Choroid plexus epithelial cell (primary cell): ENCODE data around the gene GALNT1.

Experiments
- DNase-seq: peaks from one replicate; pipeline ENCODE4 v3.0.0-alpha.2; 2010; ENCODE audit warnings: low read depth
- H3K4me3 ChIP-seq: 2 replicates; pipeline ENCODE4 v1.5.1; 2011; ENCODE audit warnings: low read depth, mild to moderate bottlenecking, control low read depth, low read length, moderate library complexity
- TF ChIP-seq, protein P1 (sequence below): conservative IDR thresholded peaks from 2 replicates; pipeline ENCODE4 v1.5.1; 2011; ENCODE audit warnings: low read depth, mild to moderate bottlenecking, control low read depth, inconsistent platforms, low read length, moderate library complexity

GALNT1 gene

DNA sequence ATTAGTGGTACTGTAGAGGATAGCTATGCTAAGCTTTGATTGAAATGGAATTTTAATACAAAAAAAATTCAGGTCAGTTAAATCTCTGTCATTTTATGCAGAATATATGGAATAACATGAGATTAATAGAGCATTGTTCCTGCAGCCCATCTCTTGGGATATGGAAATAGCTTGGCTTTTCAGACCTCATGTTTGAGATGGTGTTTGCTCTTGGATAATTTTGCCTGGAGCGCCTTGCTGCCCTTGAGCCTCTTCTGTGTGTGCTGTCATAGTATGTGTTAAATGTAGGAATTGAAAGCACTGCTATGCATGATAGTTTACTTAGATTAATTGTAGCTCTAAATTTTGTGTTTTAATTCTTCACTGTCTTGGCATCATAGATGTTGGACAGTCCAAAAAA lies 27.7 kb downstream of the GALNT1 start:
- TF ChIP-seq, protein P1, sequence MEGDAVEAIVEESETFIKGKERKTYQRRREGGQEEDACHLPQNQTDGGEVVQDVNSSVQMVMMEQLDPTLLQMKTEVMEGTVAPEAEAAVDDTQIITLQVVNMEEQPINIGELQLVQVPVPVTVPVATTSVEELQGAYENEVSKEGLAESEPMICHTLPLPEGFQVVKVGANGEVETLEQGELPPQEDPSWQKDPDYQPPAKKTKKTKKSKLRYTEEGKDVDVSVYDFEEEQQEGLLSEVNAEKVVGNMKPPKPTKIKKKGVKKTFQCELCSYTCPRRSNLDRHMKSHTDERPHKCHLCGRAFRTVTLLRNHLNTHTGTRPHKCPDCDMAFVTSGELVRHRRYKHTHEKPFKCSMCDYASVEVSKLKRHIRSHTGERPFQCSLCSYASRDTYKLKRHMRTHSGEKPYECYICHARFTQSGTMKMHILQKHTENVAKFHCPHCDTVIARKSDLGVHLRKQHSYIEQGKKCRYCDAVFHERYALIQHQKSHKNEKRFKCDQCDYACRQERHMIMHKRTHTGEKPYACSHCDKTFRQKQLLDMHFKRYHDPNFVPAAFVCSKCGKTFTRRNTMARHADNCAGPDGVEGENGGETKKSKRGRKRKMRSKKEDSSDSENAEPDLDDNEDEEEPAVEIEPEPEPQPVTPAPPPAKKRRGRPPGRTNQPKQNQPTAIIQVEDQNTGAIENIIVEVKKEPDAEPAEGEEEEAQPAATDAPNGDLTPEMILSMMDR: no peak
- no peak for DNase-seq
- no peak overlapping the region for H3K4me3 ChIP-seq

DNA sequence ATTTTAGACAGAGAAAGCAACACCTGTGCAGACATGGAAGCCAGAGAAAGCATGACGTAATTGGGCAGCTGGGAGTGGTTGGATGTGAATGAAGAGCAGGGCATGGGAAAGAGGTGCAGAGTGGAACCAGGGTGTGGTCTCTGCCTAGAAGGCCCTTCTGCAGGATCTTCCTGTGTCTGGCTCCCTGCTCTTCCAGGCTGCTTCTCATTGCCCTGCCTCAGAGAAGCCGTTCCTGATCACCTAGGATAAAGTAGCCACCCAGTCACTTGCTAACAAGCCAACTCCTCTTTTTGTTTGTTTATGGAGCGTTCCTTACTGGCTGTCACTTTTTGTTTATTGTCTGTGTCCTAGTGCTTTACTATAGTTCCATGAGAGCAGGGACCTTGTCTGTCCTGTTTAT lies 28.5 kb downstream of the GALNT1 start:
- TF ChIP-seq, protein P1: no peak
- H3K4me3 ChIP-seq: no peak overlapping the region
- no peak for DNase-seq

DNA sequence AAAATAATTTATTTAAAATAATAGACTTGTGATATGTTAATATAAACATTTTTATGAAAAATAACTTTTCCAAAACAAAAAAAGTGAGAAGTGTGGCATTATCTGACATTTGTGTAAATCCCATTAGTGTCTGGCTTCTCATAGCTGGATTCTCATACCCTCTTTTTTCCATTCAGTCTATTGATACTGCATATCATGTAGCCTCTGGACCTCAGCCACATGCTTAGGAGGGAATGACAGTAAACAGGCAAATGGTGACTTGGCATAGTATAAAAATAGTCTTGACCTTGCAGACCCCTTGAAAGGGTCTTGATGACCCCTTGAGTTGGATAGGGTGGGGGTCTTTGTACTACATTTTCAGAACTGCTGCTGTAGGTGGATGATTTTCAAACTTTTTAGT lies 29.2 kb downstream of the GALNT1 start:
- TF ChIP-seq, protein P1: no peak
- no peak for DNase-seq
- H3K4me3 ChIP-seq: no peak overlapping the region

DNA sequence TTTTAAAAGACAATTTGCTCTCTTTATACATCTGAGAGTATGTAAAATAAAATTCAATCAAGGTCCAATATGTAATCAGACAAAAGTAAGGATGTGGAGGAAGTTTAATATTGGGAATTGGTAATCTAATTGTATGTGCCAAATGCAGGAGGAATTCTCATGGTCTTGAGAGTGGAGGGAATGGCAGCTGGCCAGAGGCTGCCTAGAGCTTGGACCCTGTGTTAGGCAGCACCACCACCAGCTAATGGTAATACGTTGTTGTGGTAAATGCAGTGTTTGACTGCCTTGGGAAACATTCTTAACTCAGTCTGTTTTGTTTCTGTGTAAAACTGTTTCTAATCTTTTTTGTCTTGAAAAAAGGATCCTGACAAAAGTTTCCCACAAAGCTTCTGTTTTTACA lies 30.0 kb downstream of the GALNT1 start:
- TF ChIP-seq, protein P1: no peak
- peak; percentile 35 for DNase-seq
- H3K4me3 ChIP-seq: no peak overlapping the region

DNA sequence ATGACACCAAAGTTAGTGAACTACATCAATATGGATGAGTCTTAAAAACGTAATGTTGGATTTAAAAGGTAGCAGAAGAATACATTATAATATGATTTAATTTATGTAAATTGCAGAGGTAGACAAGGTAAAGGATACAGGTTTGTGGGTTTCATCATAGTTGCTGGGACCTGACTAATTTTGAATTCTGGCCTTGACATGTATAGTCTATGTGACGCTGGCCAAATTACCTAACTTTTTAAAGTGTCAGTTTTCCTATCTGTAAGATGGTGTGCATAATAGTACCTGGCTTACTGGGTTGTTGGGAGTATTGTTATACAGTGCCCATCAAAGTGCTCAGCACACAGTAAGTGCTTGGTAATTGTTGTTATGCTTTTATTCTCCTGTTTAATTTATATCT lies 34.5 kb downstream of the GALNT1 start:
- no peak for DNase-seq
- TF ChIP-seq, protein P1: no peak
- no peak overlapping the region for H3K4me3 ChIP-seq

DNA sequence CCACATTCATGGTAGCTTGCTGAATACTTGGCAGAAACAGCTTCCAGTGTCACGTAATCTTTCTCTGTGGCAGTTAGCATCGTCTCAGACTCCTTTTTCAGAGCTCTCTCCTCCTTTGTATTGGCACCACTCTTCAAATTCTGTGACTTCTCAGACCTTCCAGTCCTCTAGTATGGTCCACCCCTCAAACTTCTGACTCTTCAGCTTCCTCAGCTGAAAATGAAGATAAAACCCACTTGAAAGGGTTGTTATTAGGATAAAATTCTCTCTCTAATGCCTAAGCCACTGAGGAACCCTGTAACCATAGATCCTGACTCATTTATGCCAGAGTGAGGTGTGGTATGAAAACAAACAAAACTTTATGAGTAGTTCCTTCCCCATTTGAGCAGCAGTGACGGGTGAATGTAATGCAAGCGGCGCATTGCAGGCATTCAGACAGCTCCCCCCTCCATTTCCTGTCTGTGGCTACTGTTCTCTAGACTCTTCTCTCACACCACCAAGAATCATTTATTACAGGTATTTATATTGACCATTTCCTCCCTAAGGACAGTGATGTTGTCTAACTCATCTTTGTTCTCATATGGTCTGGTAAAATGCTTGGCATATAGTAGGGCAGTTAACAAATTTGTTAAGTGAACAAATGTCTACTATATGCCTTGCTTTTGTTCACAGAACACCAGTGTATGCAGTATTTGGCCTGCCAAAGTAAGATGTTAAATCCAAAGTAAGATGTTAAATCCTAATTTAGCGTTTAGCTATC lies 35.3 kb downstream of the GALNT1 start:
- TF ChIP-seq, protein P1: no peak
- peak overlapping the region; percentile 8 for H3K4me3 ChIP-seq
- peak; percentile 95 for DNase-seq

DNA sequence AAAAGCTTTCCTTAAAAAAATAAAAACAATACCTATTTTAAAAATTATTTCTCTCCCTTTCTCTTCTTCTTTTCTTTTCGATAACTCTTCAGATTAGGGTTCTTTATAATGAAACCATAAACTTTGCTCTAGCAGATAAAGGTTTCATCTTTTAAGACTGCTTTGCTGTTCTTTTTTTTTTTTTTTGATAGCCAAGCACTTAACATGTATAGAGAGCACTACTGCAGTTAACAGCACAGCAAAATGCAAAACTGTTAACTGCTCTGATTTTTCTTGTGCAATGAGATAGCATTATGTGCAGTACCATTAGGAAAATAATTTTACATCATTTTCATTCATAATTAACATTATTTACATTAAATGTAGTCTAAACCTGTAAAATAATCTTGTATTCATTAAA lies 36.3 kb downstream of the GALNT1 start:
- TF ChIP-seq, protein P1: no peak
- no peak for DNase-seq
- no peak overlapping the region for H3K4me3 ChIP-seq
